Left lung (tissue), 10 donors: ENCODE measurements around the gene MCF2L. TPM values are rescaled to one million over a fixed set of nuclear protein-coding genes. Genes with fewer than 3 reads are reported as not detected.

Experiments used
- ATAC-seq: fragments of 200-7000 bp; cut with Tn5 transposase; one replicate; pipeline ENCODE4 v1.9.1; 2020; ENCODE audit warnings: moderate library complexity
- DNase-seq, 4 donors: peaks; one replicate each; pipeline ENCODE4 v3.0.0-alpha.2; 2013 to 2020
- H3K27ac ChIP-seq, 2 donors: fragments of 200-600 bp; sonication (generic) in 1 of 2; one replicate each; pipeline versions ENCODE4 v1.5.0 to v1.8.0; 2020 to 2021
- H3K27me3 ChIP-seq, 2 donors: fragments of 200-600 bp; sonication (generic) in 1 of 2; one replicate each; pipeline versions ENCODE4 v1.5.0 to v1.8.0; 2020 to 2021
- H3K36me3 ChIP-seq, 2 donors: fragments of 200-600 bp; sonication (generic) in 1 of 2; one replicate each; pipeline versions ENCODE4 v1.5.0 to v1.8.0; 2020 to 2021
- H3K4me1 ChIP-seq, 2 donors: fragments of 200-600 bp; one replicate each; pipeline ENCODE4 v1.8.0; 2021
- H3K4me3 ChIP-seq, 2 donors: fragments of 200-600 bp; sonication (generic) in 1 of 2; one replicate each; pipeline versions ENCODE4 v1.5.0 to v1.8.0; 2020 to 2021; ENCODE audit warnings: mild to moderate bottlenecking in 1 of 2
- H3K9me3 ChIP-seq, 2 donors: fragments of 200-600 bp; sonication (generic) in 1 of 2; one replicate each; pipeline versions ENCODE4 v1.5.0 to v1.8.0; 2020 to 2021
- intact Hi-C, 2 donors: fragments of 100-400 bp; cut with DNase I; formaldehyde crosslinking; loops; one replicate each; pipeline versions ENCODE4 v1.11.2 to v1.14.2; 2022
- polyA plus RNA-seq, 6 donors: library from polyadenylated mRNA; unstranded; fragments of 120-200 nt; gene quantifications; one replicate each; pipeline ENCODE4 v1.2.1, GENCODE V29; 2013; ENCODE audit not compliant: insufficient read length in 6 of 6
- total RNA-seq, 2 donors: library from RNA; stranded (reverse); fragmentation: NEBNext Ultra II Directional; extraction: Animal tissue kit (Norgen Biotek cat#: 25700); gene quantifications; one replicate each; pipeline ENCODE4 v1.2.1, GENCODE V29; 2021
- TF ChIP-seq, protein P1 (sequence below), 2 donors: fragments of 200-600 bp; sonication (generic) in 1 of 2; IDR thresholded peaks; one replicate each; pipeline versions ENCODE4 v1.5.0 to v1.8.0; 2021; ENCODE audit warnings: antibody characterized with exemption in 2 of 2
- donor health status: DM: no; HTN: yes; CAD: no.
- donor health status: DM: no; HTN: no; CAD: no.

Gene MCF2L
- total and polyA plus RNA-seq, 8 donors = 22.2 to 39.5 (median 33.7) TPM

GRCh38 chr13:113092776-113093579 is 124.0 kb downstream of the MCF2L start:
- ATAC-seq = no peak
- H3K27ac ChIP-seq = no peak overlapping the region
- peak in 1 of 4 donors; percentile 72 for DNase-seq
- no peaks in the 10 kb centered on the region for H3K4me1 ChIP-seq
- peaks cover 0 to 4% of the 10 kb centered on the region in 2 donors for H3K27me3 ChIP-seq
- no peak overlapping the region for H3K4me3 ChIP-seq
- no peaks in the 10 kb centered on the region for H3K9me3 ChIP-seq
- intact Hi-C loops = no loop called here
- TF ChIP-seq, protein P1, sequence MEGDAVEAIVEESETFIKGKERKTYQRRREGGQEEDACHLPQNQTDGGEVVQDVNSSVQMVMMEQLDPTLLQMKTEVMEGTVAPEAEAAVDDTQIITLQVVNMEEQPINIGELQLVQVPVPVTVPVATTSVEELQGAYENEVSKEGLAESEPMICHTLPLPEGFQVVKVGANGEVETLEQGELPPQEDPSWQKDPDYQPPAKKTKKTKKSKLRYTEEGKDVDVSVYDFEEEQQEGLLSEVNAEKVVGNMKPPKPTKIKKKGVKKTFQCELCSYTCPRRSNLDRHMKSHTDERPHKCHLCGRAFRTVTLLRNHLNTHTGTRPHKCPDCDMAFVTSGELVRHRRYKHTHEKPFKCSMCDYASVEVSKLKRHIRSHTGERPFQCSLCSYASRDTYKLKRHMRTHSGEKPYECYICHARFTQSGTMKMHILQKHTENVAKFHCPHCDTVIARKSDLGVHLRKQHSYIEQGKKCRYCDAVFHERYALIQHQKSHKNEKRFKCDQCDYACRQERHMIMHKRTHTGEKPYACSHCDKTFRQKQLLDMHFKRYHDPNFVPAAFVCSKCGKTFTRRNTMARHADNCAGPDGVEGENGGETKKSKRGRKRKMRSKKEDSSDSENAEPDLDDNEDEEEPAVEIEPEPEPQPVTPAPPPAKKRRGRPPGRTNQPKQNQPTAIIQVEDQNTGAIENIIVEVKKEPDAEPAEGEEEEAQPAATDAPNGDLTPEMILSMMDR (IDR thresholded peaks at IDR 0.05) = no peak
- peaks cover 0 to 40% of the 10 kb centered on the region in 2 donors for H3K36me3 ChIP-seq

DNA sequence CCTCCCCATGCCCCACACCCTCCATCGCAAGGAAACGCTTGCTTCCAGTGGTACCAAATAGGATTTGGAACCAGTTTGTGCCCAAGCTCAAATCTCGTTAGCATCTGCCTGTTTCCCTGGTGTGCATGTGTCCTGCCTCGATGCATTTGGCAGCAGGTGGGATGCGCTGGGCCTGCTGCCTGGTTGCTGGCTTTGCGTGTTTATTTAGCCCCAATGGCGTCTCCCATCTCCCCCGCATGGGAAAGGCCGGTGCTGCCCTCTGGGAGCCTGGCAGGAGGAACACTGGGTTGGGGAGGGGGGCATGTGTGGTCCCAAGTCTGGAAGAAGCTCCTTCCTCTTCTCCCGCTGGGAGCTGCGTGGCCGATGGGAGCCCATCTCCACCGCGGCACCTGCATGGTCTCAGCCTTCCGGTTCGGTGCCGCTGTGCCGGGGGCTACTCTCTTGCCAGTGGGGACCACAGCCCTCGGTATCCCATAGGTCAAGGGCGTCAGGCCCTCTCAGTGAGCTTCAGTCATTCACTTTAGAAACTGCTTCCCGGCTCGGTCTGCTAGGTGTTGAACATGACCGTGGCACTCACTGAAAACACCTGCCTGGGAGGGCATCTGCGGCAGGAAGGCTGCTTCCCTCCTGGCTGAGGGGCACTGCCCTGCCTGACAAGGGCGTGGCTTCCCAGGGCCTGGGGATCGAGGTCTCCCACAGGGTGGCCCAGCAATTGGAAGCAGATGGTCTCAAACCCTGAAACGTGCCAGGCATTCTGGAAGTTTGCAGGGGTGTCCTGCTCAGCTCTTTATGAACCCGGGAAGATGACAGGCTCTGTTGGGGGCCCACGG is 124.8 kb downstream of the MCF2L start:
- Histone ChIP-seq H3K9me3 (no peaks in the 10 kb centered on the region), H3K4me1 (no peaks in the 10 kb centered on the region), H3K36me3 (peaks cover 0 to 38% of the 10 kb centered on the region in 2 donors), H3K27ac (no peak overlapping the region), H3K27me3 (peaks cover 0 to 4% of the 10 kb centered on the region in 2 donors), H3K4me3 (no peak overlapping the region)
- TF ChIP-seq, protein P1 (IDR thresholded peaks at IDR 0.05) = no peak
- DNase-seq (peak in 1 of 4 donors; percentile 50), ATAC-seq (no peak)
- intact Hi-C loops = no loop called here

DNA sequence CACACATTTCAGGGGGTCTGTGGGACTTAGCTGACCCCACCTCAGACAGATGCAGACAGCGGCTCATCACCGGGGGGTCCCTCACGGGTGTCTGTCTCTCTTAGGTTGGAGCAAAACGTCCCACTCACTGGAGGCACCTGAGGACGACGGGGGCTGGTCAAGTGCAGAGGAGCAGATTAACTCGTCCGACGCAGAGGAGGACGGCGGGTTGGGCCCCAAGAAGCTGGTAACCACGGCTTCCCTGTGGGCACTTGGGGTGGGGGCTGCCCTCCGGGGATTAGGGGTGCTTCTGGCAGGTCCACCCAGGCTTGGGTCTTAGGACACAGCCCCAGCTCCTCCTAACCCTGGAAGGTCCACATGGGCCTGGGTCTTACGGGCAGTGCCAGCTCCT is 125.4 kb downstream of the MCF2L start:
- H3K9me3 ChIP-seq = no peaks in the 10 kb centered on the region
- TF ChIP-seq, protein P1 (IDR thresholded peaks at IDR 0.05) = no peak
- intact Hi-C loops = no loop called here
- no peaks in the 10 kb centered on the region for H3K4me1 ChIP-seq
- H3K27me3 ChIP-seq = peaks cover 0 to 4% of the 10 kb centered on the region in 2 donors
- no peak overlapping the region for H3K4me3 ChIP-seq
- H3K36me3 ChIP-seq = peaks cover 0 to 37% of the 10 kb centered on the region in 2 donors
- ATAC-seq (no peak), DNase-seq (peak in 1 of 4 donors; percentile 60)
- no peak overlapping the region for H3K27ac ChIP-seq

DNA sequence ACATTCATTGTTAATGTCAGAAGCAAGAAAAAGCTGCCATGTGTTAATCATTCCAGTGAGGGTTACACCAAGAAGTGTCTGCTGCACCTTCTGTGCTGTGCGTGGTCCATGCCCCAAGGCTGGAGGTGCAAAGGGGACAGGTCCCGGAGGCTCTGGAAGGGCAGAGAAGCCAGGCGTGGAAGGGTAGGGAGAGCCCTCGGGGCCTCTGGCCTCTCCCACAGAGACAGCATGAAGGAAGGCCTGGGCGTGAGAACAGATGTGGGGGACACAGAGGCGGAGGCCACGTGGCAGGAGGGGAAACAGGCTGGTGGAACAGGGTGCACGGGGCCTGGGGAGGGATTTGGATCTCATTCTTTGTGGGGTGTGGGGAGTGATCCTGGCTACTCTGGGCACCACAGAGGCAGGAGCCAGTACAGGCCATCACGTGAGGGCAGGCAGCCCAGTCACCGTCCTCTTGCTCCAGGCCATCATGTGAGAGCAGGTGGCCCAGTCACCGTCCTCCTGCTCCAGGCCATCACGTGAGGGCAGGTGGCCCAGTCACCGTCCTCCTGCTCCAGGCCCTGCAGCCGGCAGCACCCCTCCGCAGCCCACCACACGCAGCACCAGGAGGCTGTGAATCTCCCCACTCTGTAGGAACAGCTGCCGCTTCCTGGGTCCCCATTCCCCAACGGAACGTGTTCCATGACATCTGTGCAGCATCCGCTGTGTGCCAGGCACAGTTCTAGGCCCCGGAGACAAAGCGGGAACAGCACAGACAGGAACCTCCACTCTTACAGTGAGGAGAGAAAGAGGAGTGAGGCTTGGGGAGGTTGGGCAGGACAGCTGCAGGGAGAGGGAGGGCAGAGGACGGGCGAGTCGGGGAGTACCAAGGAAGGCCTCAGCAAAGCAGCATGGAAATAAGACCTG is 126.4 kb downstream of the MCF2L start:
- H3K27ac ChIP-seq = no peak overlapping the region
- TF ChIP-seq, protein P1 (IDR thresholded peaks at IDR 0.05) = no peak
- H3K4me3 ChIP-seq = no peak overlapping the region
- intact Hi-C loops = loop anchor here in 1 of 2 donors (5.0 kb wide), 1 partner anchor 153 kb away; no protein-coding TSS in a partner anchor
- ATAC-seq = no peak
- peaks cover 0 to 4% of the 10 kb centered on the region in 2 donors for H3K27me3 ChIP-seq
- H3K9me3 ChIP-seq = no peaks in the 10 kb centered on the region
- no peaks in the 10 kb centered on the region for H3K4me1 ChIP-seq
- peak in 1 of 4 donors; percentile 54 for DNase-seq
- H3K36me3 ChIP-seq = peaks cover 0 to 27% of the 10 kb centered on the region in 2 donors
